HepG2 (cell line): ENCODE data around the gene TAS2R10. TPM values are rescaled to one million over a fixed set of nuclear protein-coding genes. Genes with fewer than 3 reads are reported as not detected.

ENCODE experiments used
- ATAC-seq: fragments of 200-7000 bp; cut with Tn5 transposase; 3 replicates; pipeline ENCODE4 v1.9.1; 2020; ENCODE audit warnings: mild to moderate bottlenecking, moderate library complexity
- BruUV-seq: library from RNA; stranded (reverse); fragments of 400-500 nt; replicated peaks from 2 replicates; lab custom pipeline; 2021; lab: Mats Ljungman, UMichigan
- CTCF ChIA-PET: fragments of 300-600 bp; formaldehyde crosslinking; extraction: SDS; loops from one replicate; lab custom pipeline; 2021; ENCODE audit warnings: low total read pairs, inconsistent platforms, low intra/inter-chr PET ratio; lab: Yijun Ruan, JAX
- POLR2A ChIA-PET: fragments of 350-600 bp; sonication (Branson Sonifier 250); formaldehyde crosslinking; loops from one replicate; lab custom pipeline; 2020; ENCODE audit warnings: antibody characterized with exemption, inconsistent platforms; lab: Yijun Ruan, JAX
- DNase-seq: peaks from one replicate; pipeline ENCODE4 v3.0.0-alpha.2; 2015; ENCODE audit warnings: low spot score
- FAIRE-seq: peaks from 3 replicates; lab custom pipeline; 2011; peaks lifted over from hg19 to GRCh38; lab: Jason Lieb, UNC
- H2AFZ ChIP-seq: one replicate; pipeline ENCODE4 v1.6.1; 2011; ENCODE audit warnings: low read length, inconsistent platforms
- H3K27ac ChIP-seq: fragments of 300-600 bp; 3 replicates; pipeline ENCODE4 v1.8.0; 2011; ENCODE audit warnings: mixed run types, mild to moderate bottlenecking, mixed read lengths, low read length, inconsistent platforms; ENCODE audit not compliant: insufficient read depth; ENCODE audit errors: extremely low read length
- H3K27me3 ChIP-seq, 2 experiments: fragments of 200-600 bp in 1 of 2; 2 replicates in 1 of 2; 3 replicates in 1 of 2; pipeline versions ENCODE4 v1.6.0 to v1.8.0; 2011; ENCODE audit warnings: low read length in 2 of 2, mild to moderate bottlenecking in 2 of 2, moderate library complexity in 2 of 2, inconsistent platforms in 1 of 2; ENCODE audit not compliant: insufficient read depth in 2 of 2, control insufficient read depth in 1 of 2
- H3K36me3 ChIP-seq, 2 experiments: fragments of 200-600 bp in 1 of 2; replicated peaks in 1 of 2; 2 replicates in 1 of 2; 3 replicates in 1 of 2; pipeline versions ENCODE4 v1.5.1 to v1.8.0; 2011; ENCODE audit warnings: low read length in 2 of 2, inconsistent platforms in 1 of 2; ENCODE audit not compliant: insufficient read depth in 2 of 2, control insufficient read depth in 1 of 2
- H3K4me1 ChIP-seq: 2 replicates; pipeline ENCODE4 v1.5.1; 2012; ENCODE audit warnings: low read length, inconsistent platforms; ENCODE audit not compliant: insufficient read depth
- H3K4me2 ChIP-seq: 2 replicates; pipeline ENCODE4 v1.6.0; 2011; ENCODE audit warnings: low read depth, low read length, inconsistent platforms
- H3K4me3 ChIP-seq, 3 experiments: fragments of 200-600 bp in 1 of 3; sonication (generic), shearing (Covaris generic) in 1 of 3; replicated peaks in 1 of 3; 2 replicates each; pipeline ENCODE4 v1.5.1; 2011 to 2016; ENCODE audit warnings: low read length in 3 of 3, inconsistent platforms in 2 of 3, low read depth in 2 of 3, mild to moderate bottlenecking in 2 of 3, control low read depth in 1 of 3, mixed read lengths in 1 of 3; ENCODE audit not compliant: insufficient read depth in 1 of 3
- H3K79me2 ChIP-seq: one replicate; pipeline ENCODE4 v1.6.1; 2011; ENCODE audit warnings: low read length, inconsistent platforms; ENCODE audit not compliant: insufficient read depth
- H3K9ac ChIP-seq: 2 replicates; pipeline ENCODE4 v1.6.0; 2011; ENCODE audit warnings: mild to moderate bottlenecking, low read depth, low read length, inconsistent platforms; ENCODE audit not compliant: insufficient read depth
- H3K9me3 ChIP-seq: 2 replicates; pipeline ENCODE4 v1.5.1; 2012; ENCODE audit warnings: mild to moderate bottlenecking, low read length
- H4K20me1 ChIP-seq: 2 replicates; pipeline ENCODE4 v1.6.0; 2011; ENCODE audit warnings: inconsistent platforms, mild to moderate bottlenecking, low read length, moderate library complexity; ENCODE audit not compliant: insufficient read depth
- CAMTA2 ChIP-seq: sonication (generic); formaldehyde crosslinking; IDR thresholded peaks from 2 replicates; pipeline ENCODE4 v1.4.0; 2020; ENCODE audit warnings: mild to moderate bottlenecking, missing genetic modification reagents, borderline replicate concordance
- MLLT10 ChIP-seq: sonication (generic); formaldehyde crosslinking; IDR thresholded peaks from 2 replicates; pipeline ENCODE4 v1.4.0; 2020; ENCODE audit warnings: missing genetic modification reagents
- MTA3 ChIP-seq: sonication (generic); formaldehyde crosslinking; IDR thresholded peaks from 2 replicates; pipeline ENCODE4 v1.4.0; 2020; ENCODE audit warnings: missing genetic modification reagents
- NKX3-1 ChIP-seq: sonication (generic); formaldehyde crosslinking; IDR thresholded peaks from 2 replicates; pipeline ENCODE4 v1.5.0; 2020; ENCODE audit warnings: missing genetic modification reagents
- SOX13 ChIP-seq, 3 experiments: fragments of 450-650 bp in 1 of 3; sonication (generic) in 1 of 3; formaldehyde crosslinking in 1 of 3; IDR thresholded peaks in 2 of 3; conservative IDR thresholded peaks in 1 of 3; 2 replicates each; pipeline versions ENCODE4 v1.5.0 to v1.6.1; 2016 to 2020; ENCODE audit warnings: antibody characterized with exemption in 1 of 3, mild to moderate bottlenecking in 1 of 3, missing compliant biosample characterization in 1 of 3, missing genetic modification reagents in 1 of 3, moderate library complexity in 1 of 3
- TRIM22 ChIP-seq: fragments of 450-650 bp; IDR thresholded peaks from 2 replicates; pipeline ENCODE4 v1.6.1; 2017
- ZBTB2 ChIP-seq: sonication (generic); formaldehyde crosslinking; IDR thresholded peaks from 2 replicates; pipeline ENCODE4 v1.8.0; 2022; ENCODE audit warnings: low read depth, missing genetic modification reagents
- ZNF17 ChIP-seq: sonication (generic); formaldehyde crosslinking; IDR thresholded peaks from 2 replicates; pipeline ENCODE4 v1.5.0; 2020; ENCODE audit warnings: mild to moderate bottlenecking, missing genetic modification reagents
- ZNF253 ChIP-seq: sonication (generic); formaldehyde crosslinking; IDR thresholded peaks from 2 replicates; pipeline ENCODE4 v1.8.0; 2022; ENCODE audit warnings: mild to moderate bottlenecking, missing genetic modification reagents, borderline replicate concordance
- ZNF629 ChIP-seq: sonication (generic); formaldehyde crosslinking; conservative IDR thresholded peaks from 2 replicates; pipeline ENCODE4 v1.5.0; 2020; ENCODE audit warnings: missing genetic modification reagents
- ZNF644 ChIP-seq: IDR thresholded peaks from 2 replicates; pipeline ENCODE4 v1.6.1; 2016; ENCODE audit warnings: low read depth
- WGBS: methylation state at CpG from one replicate; pipeline ENCODE4 v1.1.6; 2017; ENCODE audit warnings: low lambda C conversion rate; 5-methylcytosine and 5-hydroxymethylcytosine counted together
- in situ Hi-C: cut with HindIII; loops from 2 replicates; pipeline ENCODE4 v1.10.0; 2017; ENCODE audit warnings: low pct_unique_long_range_greater_than_20kb; ENCODE audit not compliant: extremely low pct_ligation_motif_present
- intact Hi-C: fragments of 100-400 bp; cut with micrococcal nuclease; formaldehyde crosslinking; loops from one replicate; pipeline ENCODE4 v1.10.0; 2022; ENCODE audit not compliant: unreplicated experiment
- polyA plus RNA-seq, 8 experiments: library from polyadenylated mRNA; depleted of rRNA in 3 of 8; stranded (reverse) in 7 of 8; unstranded in 1 of 8; fragments of >200 nt; fragmentation: Illumina TruSeq in 4 of 8; extraction: Trizol in 4 of 8; gene quantifications; 2 replicates each; pipeline versions ENCODE4 v1.2.1 to v1.2.3, GENCODE V29; 2011 to 2016; ENCODE audit warnings: low read depth in 4 of 8, missing spikeins in 1 of 8, mixed read lengths in 1 of 8; ENCODE audit not compliant: insufficient read depth in 1 of 8
- total RNA-seq, 5 experiments: library from RNA; depleted of rRNA; stranded (reverse); fragments of >200 nt; fragmentation: Illumina TruSeq; extraction: Trizol; gene quantifications; 2 replicates each; pipeline ENCODE4 v1.2.3, GENCODE V29; 2016; ENCODE audit warnings: low read depth in 1 of 5

The TAS2R10 gene
- total and polyA plus RNA-seq, 2 of the 13 experiments (the other 11 are each of a cell fraction or from before 2014, with no cell fraction given): 0.98 to 1.00 TPM

GRCh38 chr12:10849425-10849878 is 23.3 kb upstream of the TAS2R10 start, which contains the start of gene PRR4 (continued):
- TF ChIP-seq MTA3 (no peak), ZNF629 (CRISPR knock-in tag) (no peak), ZNF644 (CRISPR knock-in tag) (no peak), TRIM22 (no peak), MLLT10 (CRISPR knock-in tag) (no peak), NKX3-1 (no peak)
- TF ChIP-seq, all 625 proteins: peak for 0

- DNase-seq: no peak
- no TSS peak for BruUV-seq
- H3K4me1 ChIP-seq: no peaks in the 10 kb centered on the region
- in situ Hi-C loops: no loop called here
- ChIA-PET POLR2A (no interaction called here), CTCF (no interaction called here)
- H3K27me3 ChIP-seq: no peaks in the 10 kb centered on the region
- TF ChIP-seq ZBTB2 (CRISPR knock-in tag) (no peak), SOX13 (IDR thresholded peaks at IDR 0.05) (no peak), SOX13 (CRISPR knock-in tag; conservative IDR thresholded peaks at IDR 0.05 in 1 of 2, IDR thresholded peaks at IDR 0.05 in 1 of 2) (no peak), ZNF17 (CRISPR knock-in tag) (no peak), CAMTA2 (no peak), ZNF253 (CRISPR knock-in tag) (no peak)
- intact Hi-C loops: no loop called here
- no peaks in the 10 kb centered on the region for H3K79me2 ChIP-seq
- peaks cover 5% of the 10 kb centered on the region in 2 experiments; a peak in 3 of 5 replicates for H3K36me3 ChIP-seq
- no peaks in the 10 kb centered on the region for H4K20me1 ChIP-seq
- no peaks in the 10 kb centered on the region for H3K9me3 ChIP-seq
- no peak for FAIRE-seq
- 50% methylated on average over 2 of the region's 2 CpGs for WGBS
- no peak overlapping the region for H2AFZ ChIP-seq
- H3K27ac ChIP-seq: no peak overlapping the region
- H3K4me2 ChIP-seq: no peak overlapping the region
- no peak for ATAC-seq
- no peak overlapping the region for H3K9ac ChIP-seq
- H3K4me3 ChIP-seq: no peak overlapping the region
Observed at GRCh38 chr12:10847744-10848143, 21.6 kb upstream of the TAS2R10 start.
